ENCODE measurements around the gene NDUFAF2. TPM values are rescaled to one million over a fixed set of nuclear protein-coding genes. Genes with fewer than 3 reads are reported as not detected.

Gene NDUFAF2
- total RNA-seq, 1 donor from 2014 or later: 33.1 TPM

GRCh38 chr5:61044545-61044944 lies 99.5 kb downstream of the NDUFAF2 start:
- H3K27me3 ChIP-seq: no peaks in the 10 kb centered on the region
- DNase-seq (ENCODE audit: extremely low spot score in 2 of 2): no peak
- no peaks in the 10 kb centered on the region for H3K9me3 ChIP-seq
- H3K27ac ChIP-seq: no peak overlapping the region
- intact Hi-C loops (cut with DNase I): no loop called here
- no peaks in the 10 kb centered on the region for H3K36me3 ChIP-seq
- no peak overlapping the region for H3K4me3 ChIP-seq
- TF ChIP-seq POLR2A (IDR thresholded peaks at IDR 0.05): no peak
- TF ChIP-seq CTCF (IDR thresholded peaks at IDR 0.05): no peak
- TF ChIP-seq POLR2AphosphoS5 (IDR thresholded peaks at IDR 0.05; ENCODE audit: insufficient read depth in 1 of 2, low read depth in 1 of 2): no peak
- H3K4me1 ChIP-seq: no peaks in the 10 kb centered on the region

GRCh38 chr5:61047346-61047745 lies 102.3 kb downstream of the NDUFAF2 start:
- no peak for TF ChIP-seq CTCF (IDR thresholded peaks at IDR 0.05)
- no peak for TF ChIP-seq POLR2AphosphoS5 (IDR thresholded peaks at IDR 0.05; ENCODE audit: insufficient read depth in 1 of 2, low read depth in 1 of 2)
- no peak for TF ChIP-seq POLR2A (IDR thresholded peaks at IDR 0.05)
- H3K9me3 ChIP-seq: no peaks in the 10 kb centered on the region
- no peaks in the 10 kb centered on the region for H3K4me1 ChIP-seq
- H3K36me3 ChIP-seq: no peaks in the 10 kb centered on the region
- no peak for DNase-seq (ENCODE audit: extremely low spot score in 2 of 2)
- H3K27me3 ChIP-seq: no peaks in the 10 kb centered on the region
- intact Hi-C loops (cut with DNase I): no loop called here
- H3K4me3 ChIP-seq: no peak overlapping the region
- no peak overlapping the region for H3K27ac ChIP-seq

- intact Hi-C loops (cut with DNase I): no loop called here
- TF ChIP-seq POLR2AphosphoS5 (IDR thresholded peaks at IDR 0.05; ENCODE audit: insufficient read depth in 1 of 2, low read depth in 1 of 2) (no peak), CTCF (IDR thresholded peaks at IDR 0.05) (no peak), POLR2A (IDR thresholded peaks at IDR 0.05) (no peak)
- Histone ChIP-seq H3K27me3 (no peaks in the 10 kb centered on the region), H3K4me1 (peaks cover 6% of the 10 kb centered on the region), H3K4me3 (no peak overlapping the region), H3K27ac (no peak overlapping the region), H3K9me3 (no peaks in the 10 kb centered on the region), H3K36me3 (no peaks in the 10 kb centered on the region)
- no peak for DNase-seq (ENCODE audit: extremely low spot score in 2 of 2)
Observed at GRCh38 chr5:61048534-61048933, 103.5 kb downstream of the NDUFAF2 start.

GRCh38 chr5:61050292-61050691 lies 105.3 kb downstream of the NDUFAF2 start:
- no peaks in the 10 kb centered on the region for H3K36me3 ChIP-seq
- intact Hi-C loops (cut with DNase I): no loop called here
- H3K27ac ChIP-seq: no peak overlapping the region
- no peak overlapping the region for H3K4me3 ChIP-seq
- TF ChIP-seq POLR2AphosphoS5 (IDR thresholded peaks at IDR 0.05; ENCODE audit: insufficient read depth in 1 of 2, low read depth in 1 of 2) (no peak), POLR2A (IDR thresholded peaks at IDR 0.05) (no peak), CTCF (IDR thresholded peaks at IDR 0.05) (no peak)
- H3K4me1 ChIP-seq: peaks cover 6% of the 10 kb centered on the region
- DNase-seq (ENCODE audit: extremely low spot score in 2 of 2): no peak
- H3K27me3 ChIP-seq: no peaks in the 10 kb centered on the region
- H3K9me3 ChIP-seq: no peaks in the 10 kb centered on the region

GRCh38 chr5:61051267-61051666 lies 106.3 kb downstream of the NDUFAF2 start:
- no peak for DNase-seq (ENCODE audit: extremely low spot score in 2 of 2)
- no peak overlapping the region for H3K4me3 ChIP-seq
- TF ChIP-seq CTCF (IDR thresholded peaks at IDR 0.05) (no peak), POLR2AphosphoS5 (IDR thresholded peaks at IDR 0.05; ENCODE audit: insufficient read depth in 1 of 2, low read depth in 1 of 2) (no peak), POLR2A (IDR thresholded peaks at IDR 0.05) (no peak)
- H3K36me3 ChIP-seq: no peaks in the 10 kb centered on the region
- intact Hi-C loops (cut with DNase I): no loop called here
- no peaks in the 10 kb centered on the region for H3K27me3 ChIP-seq
- no peak overlapping the region for H3K27ac ChIP-seq
- H3K9me3 ChIP-seq: no peaks in the 10 kb centered on the region
- peaks cover 6% of the 10 kb centered on the region for H3K4me1 ChIP-seq
